ENCODE results near the gene F8. TPM values are rescaled to one million over a fixed set of nuclear protein-coding genes. Genes with fewer than 3 reads are reported as not detected.
A peak's percentile ranks its signal among the peaks of the same experiment; 100 is the strongest.

The F8 gene
- total RNA-seq, 3 donors from 2014 or later (not counting 1 experiment from before 2014, with no cell fraction given), result 1.4 to 4.6 (median 2.8) TPM

GRCh38 chrX:155056471-155056870 lies 33.9 kb upstream of the F8 start:
- Histone ChIP-seq H3K27me3 (ENCODE audit: control insufficient read depth, insufficient read depth, low read length) (no peaks in the 10 kb centered on the region), H3K4me1 (ENCODE audit: control insufficient read depth, insufficient read depth, low read length) (peaks cover 15% of the 10 kb centered on the region), H3K4me3 (ENCODE audit: low read length) (no peak overlapping the region), H3K9me3 (ENCODE audit: control insufficient read depth, insufficient read depth, low read length) (no peaks in the 10 kb centered on the region), H3K27ac (ENCODE audit: low read length) (no peak overlapping the region), H3K36me3 (ENCODE audit: control insufficient read depth, insufficient read depth, low read length) (peaks cover 11% of the 10 kb centered on the region)
- no CpG with 5 or more reads among the region's 1 CpG for WGBS (ENCODE audit: insufficient coverage)
- DNase-seq (peak in 1 of 2 donors; percentile 12), ATAC-seq (no peak)
- Mint-ChIP-seq H3K9me3 (no peaks in the 10 kb centered on the region), H3K36me3 (no peaks in the 10 kb centered on the region), H3K4me3 (no peak overlapping the region), H3K27me3 (ENCODE audit: low read depth in 2 of 2) (no peaks in the 10 kb centered on the region), H3K27ac (no peak overlapping the region), H3K4me1 (peaks cover 7 to 20% of the 10 kb centered on the region in 2 donors)
- no peak for TF ChIP-seq CTCF (IDR thresholded peaks at IDR 0.05)
- intact Hi-C loops (cut with micrococcal nuclease), result loop anchor here (2.0 kb wide), 1 partner anchor 138 kb away; no protein-coding TSS in a partner anchor

GRCh38 chrX:155055494-155055893 lies 33.0 kb upstream of the F8 start:
- Mint-ChIP-seq H3K27ac (no peak overlapping the region), H3K9me3 (no peaks in the 10 kb centered on the region), H3K27me3 (ENCODE audit: low read depth in 2 of 2) (no peaks in the 10 kb centered on the region), H3K36me3 (no peaks in the 10 kb centered on the region), H3K4me3 (no peak overlapping the region), H3K4me1 (peaks cover 7 to 20% of the 10 kb centered on the region in 2 donors)
- H3K4me3 ChIP-seq (ENCODE audit: low read length), result no peak overlapping the region
- ATAC-seq, result no peak
- WGBS (ENCODE audit: insufficient coverage), result 86% methylated on average over 3 of the region's 3 CpGs
- H3K27me3 ChIP-seq (ENCODE audit: control insufficient read depth, insufficient read depth, low read length), result no peaks in the 10 kb centered on the region
- H3K27ac ChIP-seq (ENCODE audit: low read length), result no peak overlapping the region
- H3K9me3 ChIP-seq (ENCODE audit: control insufficient read depth, insufficient read depth, low read length), result no peaks in the 10 kb centered on the region
- no peak for DNase-seq
- intact Hi-C loops (cut with micrococcal nuclease), result no loop called here
- H3K36me3 ChIP-seq (ENCODE audit: control insufficient read depth, insufficient read depth, low read length), result peaks cover 11% of the 10 kb centered on the region
- peaks cover 15% of the 10 kb centered on the region for H3K4me1 ChIP-seq (ENCODE audit: control insufficient read depth, insufficient read depth, low read length)
- TF ChIP-seq CTCF (IDR thresholded peaks at IDR 0.05), result no peak

DNA sequence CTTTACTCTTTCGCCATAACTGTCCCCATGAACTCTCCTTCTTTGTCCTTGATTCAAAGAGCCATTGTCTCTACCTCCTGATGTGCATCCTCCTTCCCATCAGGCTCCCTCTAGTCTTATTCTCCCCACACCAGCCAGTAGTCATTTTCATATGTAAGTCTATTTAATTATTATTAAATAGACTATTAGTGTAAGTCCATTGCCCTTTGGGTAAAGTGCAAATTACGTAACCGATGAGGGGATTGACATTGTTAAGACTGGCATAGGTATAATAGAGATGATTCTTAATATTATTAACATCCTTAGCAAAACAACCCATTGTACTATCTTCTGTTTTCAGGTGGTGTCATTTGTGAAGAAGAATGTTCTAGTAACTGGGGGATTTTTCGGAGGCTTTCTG lies 31.7 kb upstream of the F8 start:
- no peaks in the 10 kb centered on the region for H3K27me3 ChIP-seq (ENCODE audit: control insufficient read depth, insufficient read depth, low read length)
- H3K4me3 ChIP-seq (ENCODE audit: low read length), result no peak overlapping the region
- Mint-ChIP-seq H3K36me3 (no peaks in the 10 kb centered on the region), H3K27me3 (ENCODE audit: low read depth in 2 of 2) (no peaks in the 10 kb centered on the region), H3K4me1 (peaks cover 7 to 20% of the 10 kb centered on the region in 2 donors), H3K4me3 (no peak overlapping the region), H3K27ac (no peak overlapping the region), H3K9me3 (no peaks in the 10 kb centered on the region)
- peaks cover 7% of the 10 kb centered on the region for H3K36me3 ChIP-seq (ENCODE audit: control insufficient read depth, insufficient read depth, low read length)
- intact Hi-C loops (cut with micrococcal nuclease), result no loop called here
- ATAC-seq (no peak), DNase-seq (no peak)
- H3K9me3 ChIP-seq (ENCODE audit: control insufficient read depth, insufficient read depth, low read length), result no peaks in the 10 kb centered on the region
- WGBS (ENCODE audit: insufficient coverage), result 100% methylated on average over 1 of the region's 4 CpGs
- H3K27ac ChIP-seq (ENCODE audit: low read length), result no peak overlapping the region
- no peak for TF ChIP-seq CTCF (IDR thresholded peaks at IDR 0.05)
- H3K4me1 ChIP-seq (ENCODE audit: control insufficient read depth, insufficient read depth, low read length), result peaks cover 15% of the 10 kb centered on the region

GRCh38 chrX:155053656-155054055 lies 31.1 kb upstream of the F8 start:
- intact Hi-C loops (cut with micrococcal nuclease), result no loop called here
- H3K27ac Mint-ChIP-seq, result peak overlapping the region in 1 of 2 donors; percentile 79

More at GRCh38 chrX:155053656-155054055, 31.1 kb upstream of the F8 start:
- Histone ChIP-seq H3K36me3 (ENCODE audit: control insufficient read depth, insufficient read depth, low read length) (peaks cover 7% of the 10 kb centered on the region), H3K27me3 (ENCODE audit: control insufficient read depth, insufficient read depth, low read length) (no peaks in the 10 kb centered on the region), H3K9me3 (ENCODE audit: control insufficient read depth, insufficient read depth, low read length) (no peaks in the 10 kb centered on the region), H3K4me3 (ENCODE audit: low read length) (no peak overlapping the region), H3K27ac (ENCODE audit: low read length) (no peak overlapping the region), H3K4me1 (ENCODE audit: control insufficient read depth, insufficient read depth, low read length) (peaks cover 15% of the 10 kb centered on the region)
- no peaks in the 10 kb centered on the region for H3K27me3 Mint-ChIP-seq (ENCODE audit: low read depth in 2 of 2)
- H3K4me3 Mint-ChIP-seq, result no peak overlapping the region
- DNase-seq (no peak), ATAC-seq (no peak)
- no peaks in the 10 kb centered on the region for H3K36me3 Mint-ChIP-seq
- H3K4me1 Mint-ChIP-seq, result peaks cover 7 to 26% of the 10 kb centered on the region in 2 donors
- no peaks in the 10 kb centered on the region for H3K9me3 Mint-ChIP-seq
- TF ChIP-seq CTCF (IDR thresholded peaks at IDR 0.05), result no peak
- WGBS (ENCODE audit: insufficient coverage), result 86% methylated on average over 3 of the region's 3 CpGs
